ENCODE results near the gene CD3G. TPM values are rescaled to one million over a fixed set of nuclear protein-coding genes. Genes with fewer than 3 reads are reported as not detected.

Gene CD3G
- total and polyA plus RNA-seq, 9 of the 15 experiments (the other 6 are each of a cell fraction or from before 2014, with no cell fraction given) = 0.30 to 1.7 (median 0.47) TPM

DNA sequence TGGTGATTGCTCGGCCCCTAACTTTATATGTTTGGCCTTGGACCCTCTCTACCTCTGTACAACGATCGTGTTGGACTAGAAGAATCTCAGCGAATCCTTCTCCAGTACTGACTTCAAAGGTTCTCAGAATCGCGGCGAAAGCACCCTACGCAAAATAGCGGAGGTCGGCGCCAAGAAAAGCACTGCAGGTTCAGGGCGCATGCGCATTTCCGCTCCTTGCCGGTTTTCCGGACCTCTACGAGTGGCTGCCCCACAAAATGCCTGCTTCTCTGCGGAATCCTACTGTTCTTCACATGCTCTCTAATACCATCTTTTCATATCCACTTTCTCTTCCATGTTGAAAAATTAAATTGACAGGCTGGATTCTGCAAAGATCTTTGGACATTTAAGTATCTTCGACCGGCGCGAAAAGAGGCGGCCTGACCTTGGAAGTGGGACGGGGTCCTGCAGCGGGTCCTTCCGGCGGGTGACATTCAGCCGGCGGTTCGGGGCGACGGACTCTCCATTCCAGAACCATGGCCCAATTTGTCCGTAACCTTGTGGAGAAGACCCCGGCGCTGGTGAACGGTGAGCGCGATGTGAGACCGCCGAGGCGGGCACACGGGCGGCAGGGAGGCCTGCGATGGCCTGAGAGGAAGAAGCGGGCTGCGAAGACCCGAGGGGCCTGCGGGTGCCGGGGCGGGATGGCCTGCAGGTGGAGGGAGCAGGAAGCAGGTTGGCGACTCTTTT, 57.2 kb downstream of the CD3G start, which contains the start of gene ATP5MG (continued):
- TF ChIP-seq, protein P1, sequence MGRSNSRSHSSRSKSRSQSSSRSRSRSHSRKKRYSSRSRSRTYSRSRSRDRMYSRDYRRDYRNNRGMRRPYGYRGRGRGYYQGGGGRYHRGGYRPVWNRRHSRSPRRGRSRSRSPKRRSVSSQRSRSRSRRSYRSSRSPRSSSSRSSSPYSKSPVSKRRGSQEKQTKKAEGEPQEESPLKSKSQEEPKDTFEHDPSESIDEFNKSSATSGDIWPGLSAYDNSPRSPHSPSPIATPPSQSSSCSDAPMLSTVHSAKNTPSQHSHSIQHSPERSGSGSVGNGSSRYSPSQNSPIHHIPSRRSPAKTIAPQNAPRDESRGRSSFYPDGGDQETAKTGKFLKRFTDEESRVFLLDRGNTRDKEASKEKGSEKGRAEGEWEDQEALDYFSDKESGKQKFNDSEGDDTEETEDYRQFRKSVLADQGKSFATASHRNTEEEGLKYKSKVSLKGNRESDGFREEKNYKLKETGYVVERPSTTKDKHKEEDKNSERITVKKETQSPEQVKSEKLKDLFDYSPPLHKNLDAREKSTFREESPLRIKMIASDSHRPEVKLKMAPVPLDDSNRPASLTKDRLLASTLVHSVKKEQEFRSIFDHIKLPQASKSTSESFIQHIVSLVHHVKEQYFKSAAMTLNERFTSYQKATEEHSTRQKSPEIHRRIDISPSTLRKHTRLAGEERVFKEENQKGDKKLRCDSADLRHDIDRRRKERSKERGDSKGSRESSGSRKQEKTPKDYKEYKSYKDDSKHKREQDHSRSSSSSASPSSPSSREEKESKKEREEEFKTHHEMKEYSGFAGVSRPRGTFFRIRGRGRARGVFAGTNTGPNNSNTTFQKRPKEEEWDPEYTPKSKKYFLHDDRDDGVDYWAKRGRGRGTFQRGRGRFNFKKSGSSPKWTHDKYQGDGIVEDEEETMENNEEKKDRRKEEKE (IDR thresholded peaks at IDR 0.05; ENCODE audit: borderline replicate concordance in 1 of 2, control insufficient read depth in 1 of 2, low read depth in 2 of 2, low read length in 1 of 2) = no peak
- 0 out of 2 replicates have a peak, but pooled peaks have one; percentile 79 for TF ChIP-seq GATAD2A (IDR thresholded peaks at IDR 0.05)
- no peak for TF ChIP-seq POLR3G (IDR thresholded peaks at IDR 0.05; ENCODE audit: extremely low read depth, insufficient read length, insufficient replicate concordance)
- TF ChIP-seq RAD51 (IDR thresholded peaks at IDR 0.05; ENCODE audit: borderline replicate concordance, low read depth) = no peak
- TF ChIP-seq ZNF592 (IDR thresholded peaks at IDR 0.05) = no peak
- TF ChIP-seq LEF1 (IDR thresholded peaks at IDR 0.05) = no peak
- TF ChIP-seq ZNF165 (CRISPR knock-in tag; IDR thresholded peaks at IDR 0.05; ENCODE audit: borderline replicate concordance) = no peak
- no peak for TF ChIP-seq EWSR1 (IDR thresholded peaks at IDR 0.05; ENCODE audit: borderline replicate concordance, low read depth, partially characterized antibody)
- TF ChIP-seq BRF1 (IDR thresholded peaks at IDR 0.05; ENCODE audit: borderline replicate concordance, extremely low read depth, insufficient read length) = no peak
- TF ChIP-seq, protein P2, sequence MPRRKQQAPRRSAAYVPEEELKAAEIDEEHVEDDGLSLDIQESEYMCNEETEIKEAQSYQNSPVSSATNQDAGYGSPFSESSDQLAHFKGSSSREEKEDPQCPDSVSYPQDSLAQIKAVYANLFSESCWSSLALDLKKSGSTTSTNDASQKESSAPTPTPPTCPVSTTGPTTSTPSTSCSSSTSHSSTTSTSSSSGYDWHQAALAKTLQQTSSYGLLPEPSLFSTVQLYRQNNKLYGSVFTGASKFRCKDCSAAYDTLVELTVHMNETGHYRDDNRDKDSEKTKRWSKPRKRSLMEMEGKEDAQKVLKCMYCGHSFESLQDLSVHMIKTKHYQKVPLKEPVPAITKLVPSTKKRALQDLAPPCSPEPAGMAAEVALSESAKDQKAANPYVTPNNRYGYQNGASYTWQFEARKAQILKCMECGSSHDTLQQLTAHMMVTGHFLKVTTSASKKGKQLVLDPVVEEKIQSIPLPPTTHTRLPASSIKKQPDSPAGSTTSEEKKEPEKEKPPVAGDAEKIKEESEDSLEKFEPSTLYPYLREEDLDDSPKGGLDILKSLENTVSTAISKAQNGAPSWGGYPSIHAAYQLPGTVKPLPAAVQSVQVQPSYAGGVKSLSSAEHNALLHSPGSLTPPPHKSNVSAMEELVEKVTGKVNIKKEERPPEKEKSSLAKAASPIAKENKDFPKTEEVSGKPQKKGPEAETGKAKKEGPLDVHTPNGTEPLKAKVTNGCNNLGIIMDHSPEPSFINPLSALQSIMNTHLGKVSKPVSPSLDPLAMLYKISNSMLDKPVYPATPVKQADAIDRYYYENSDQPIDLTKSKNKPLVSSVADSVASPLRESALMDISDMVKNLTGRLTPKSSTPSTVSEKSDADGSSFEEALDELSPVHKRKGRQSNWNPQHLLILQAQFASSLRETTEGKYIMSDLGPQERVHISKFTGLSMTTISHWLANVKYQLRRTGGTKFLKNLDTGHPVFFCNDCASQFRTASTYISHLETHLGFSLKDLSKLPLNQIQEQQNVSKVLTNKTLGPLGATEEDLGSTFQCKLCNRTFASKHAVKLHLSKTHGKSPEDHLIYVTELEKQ (CRISPR knock-in tag; IDR thresholded peaks at IDR 0.05) = no peak
- peak; percentile 84; the same call in 1 of the 2 replicates for TF ChIP-seq TOE1 (IDR thresholded peaks at IDR 0.05; ENCODE audit: borderline replicate concordance)
- no peak for TF ChIP-seq TOE1 (CRISPR knock-in tag; IDR thresholded peaks at IDR 0.05; ENCODE audit: borderline replicate concordance, low read depth)
- no peak for TF ChIP-seq CBX3 (IDR thresholded peaks at IDR 0.05; ENCODE audit: borderline replicate concordance in 1 of 2, low read length in 2 of 2)
- TF ChIP-seq ZC3H8 (IDR thresholded peaks at IDR 0.05) = no peak
- TF ChIP-seq KLF13 (tag; IDR thresholded peaks at IDR 0.05; ENCODE audit: borderline replicate concordance, low read depth) = no peak
- TF ChIP-seq SP1 (CRISPR knock-in tag; IDR thresholded peaks at IDR 0.05) = no peak; the same call in none of the 2 replicates
